GM19193 (cell line): ENCODE data around the gene SLC34A3.

ENCODE experiments used
- POLR2A ChIP-seq: IDR thresholded peaks from 4 replicates; pipeline ENCODE4 v1.6.1; 2011; ENCODE audit not compliant: insufficient read depth, insufficient read length; ENCODE audit errors: extremely low read depth

Gene SLC34A3

GRCh38 chr9:137278061-137278701, 47.5 kb downstream of the SLC34A3 start:
- TF ChIP-seq POLR2A, result no peak

DNA sequence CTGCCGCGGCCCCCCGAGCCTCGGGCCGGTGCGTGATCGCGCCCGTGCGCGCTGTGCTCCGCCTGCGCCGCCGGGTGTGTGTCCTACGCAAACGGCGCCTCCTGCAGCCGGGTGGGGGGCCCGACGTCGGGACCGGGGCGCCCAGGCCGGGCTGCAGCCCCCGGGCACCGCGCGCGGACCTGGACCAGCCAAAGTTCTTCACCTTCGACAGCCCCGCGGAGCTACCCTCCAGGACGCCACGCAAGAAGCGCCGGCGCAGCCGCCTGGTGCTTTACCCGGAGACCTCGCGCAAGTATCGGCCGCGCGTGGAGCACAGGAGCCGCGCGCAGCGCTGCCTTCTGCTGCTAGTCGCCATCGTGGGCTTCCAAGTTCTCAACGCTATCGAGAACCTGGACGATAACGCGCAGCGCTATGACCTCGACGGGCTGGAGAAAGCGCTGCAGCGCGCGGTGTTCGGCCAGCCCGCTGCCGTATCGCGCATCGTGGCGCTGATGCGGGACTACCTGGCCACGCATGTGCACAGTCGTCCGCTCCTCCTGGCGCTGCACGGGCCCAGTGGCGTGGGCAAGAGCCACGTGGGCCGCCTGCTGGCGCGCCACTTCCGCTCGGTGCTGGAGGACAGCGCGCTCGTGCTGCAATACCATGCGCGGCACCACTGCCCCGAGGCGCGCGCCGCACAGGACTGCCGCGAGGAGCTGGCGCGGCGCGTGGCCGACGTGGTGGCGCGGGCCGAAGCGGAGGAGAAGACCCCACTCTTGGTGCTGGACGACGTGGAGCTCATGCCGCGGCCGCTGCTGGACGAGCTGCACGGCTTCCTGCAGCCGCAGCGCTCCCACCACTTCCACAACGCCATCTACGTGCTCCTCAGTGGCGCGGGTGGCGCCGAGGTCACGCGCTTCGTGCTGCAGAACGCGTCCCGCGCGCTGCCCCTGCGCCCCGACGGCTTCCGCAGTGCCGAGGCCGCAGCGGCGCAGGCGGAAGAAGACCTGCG, 48.3 kb downstream of the SLC34A3 start:
- no peak for TF ChIP-seq POLR2A

DNA sequence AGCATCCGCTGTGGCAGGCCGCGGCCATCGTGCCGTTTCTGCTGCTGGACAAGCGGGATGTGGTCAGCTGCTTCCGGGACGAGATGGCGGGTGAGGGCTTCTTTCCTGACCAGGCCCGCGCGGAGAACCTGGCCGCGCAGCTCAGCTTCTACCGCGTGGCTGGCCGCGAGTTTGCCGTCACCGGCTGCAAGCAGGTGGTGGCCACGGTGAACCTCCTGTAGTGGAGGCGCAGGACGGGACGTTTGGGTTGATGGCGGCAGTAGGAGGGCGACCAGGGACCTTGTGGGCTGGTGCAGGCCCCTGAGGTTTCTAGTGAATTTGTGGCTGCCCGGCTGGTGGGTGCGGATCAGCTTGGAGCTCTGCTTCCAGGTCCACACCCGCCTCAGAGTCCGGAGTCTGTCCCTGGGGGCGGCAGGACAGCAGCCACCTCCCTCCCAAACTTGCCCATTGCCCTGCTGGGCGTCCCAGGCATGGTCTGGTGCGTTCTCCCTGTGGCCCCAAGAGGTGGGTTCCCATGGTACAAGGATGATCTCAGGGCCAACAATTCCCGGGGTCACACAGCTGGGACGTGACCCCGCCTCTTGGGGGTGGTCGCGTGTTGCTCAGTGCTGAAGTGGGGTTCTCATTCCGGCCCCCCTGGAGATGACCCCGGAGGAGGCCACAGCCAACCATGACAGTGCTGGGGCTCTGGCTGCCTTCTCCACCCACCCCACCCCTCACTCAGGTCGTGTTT, 49.2 kb downstream of the SLC34A3 start:
- no peak for TF ChIP-seq POLR2A

DNA sequence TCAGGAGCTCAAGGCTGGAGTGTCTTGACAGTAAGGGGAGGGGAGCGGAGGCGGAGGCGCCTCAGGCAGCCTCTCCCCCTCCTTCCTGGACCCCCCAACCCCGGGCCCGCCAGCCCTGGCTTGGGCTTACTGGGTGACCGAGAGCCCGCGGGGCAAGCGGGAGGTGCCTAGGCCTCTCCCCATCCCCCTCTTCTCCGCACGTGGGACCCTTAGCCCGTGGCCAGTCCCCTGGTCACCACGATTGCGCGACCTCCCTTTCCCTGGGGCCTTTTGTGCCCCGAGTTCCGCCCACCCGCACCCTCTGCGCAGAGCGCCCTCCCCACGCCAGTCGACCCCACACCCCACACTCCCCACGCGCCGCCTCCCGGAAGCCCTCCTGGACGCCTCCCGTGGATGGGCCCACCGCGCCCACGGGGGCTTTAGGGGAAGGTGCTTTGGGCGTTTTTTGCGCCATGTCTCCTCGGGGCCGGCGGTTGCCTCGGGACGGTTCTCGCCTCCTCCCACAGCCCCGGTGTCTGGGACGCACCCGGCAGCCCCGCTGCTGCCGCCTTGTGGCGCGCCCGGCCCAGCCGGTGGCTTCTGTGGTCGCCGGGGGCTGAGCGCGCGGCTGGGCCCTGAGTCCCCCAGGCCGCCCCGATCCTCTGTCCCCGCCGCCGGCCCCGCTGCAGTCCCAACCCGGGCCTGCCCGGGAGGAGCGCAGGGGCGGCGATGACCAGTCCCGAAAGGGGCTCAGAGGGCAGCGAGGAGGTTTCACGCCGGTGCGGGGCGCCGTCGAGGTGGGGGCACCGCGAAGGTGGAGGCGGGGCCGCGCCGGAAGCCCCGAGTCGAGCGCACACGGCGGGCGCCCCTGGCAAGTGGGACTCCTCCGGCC, 50.0 kb downstream of the SLC34A3 start:
- no peak for TF ChIP-seq POLR2A

DNA sequence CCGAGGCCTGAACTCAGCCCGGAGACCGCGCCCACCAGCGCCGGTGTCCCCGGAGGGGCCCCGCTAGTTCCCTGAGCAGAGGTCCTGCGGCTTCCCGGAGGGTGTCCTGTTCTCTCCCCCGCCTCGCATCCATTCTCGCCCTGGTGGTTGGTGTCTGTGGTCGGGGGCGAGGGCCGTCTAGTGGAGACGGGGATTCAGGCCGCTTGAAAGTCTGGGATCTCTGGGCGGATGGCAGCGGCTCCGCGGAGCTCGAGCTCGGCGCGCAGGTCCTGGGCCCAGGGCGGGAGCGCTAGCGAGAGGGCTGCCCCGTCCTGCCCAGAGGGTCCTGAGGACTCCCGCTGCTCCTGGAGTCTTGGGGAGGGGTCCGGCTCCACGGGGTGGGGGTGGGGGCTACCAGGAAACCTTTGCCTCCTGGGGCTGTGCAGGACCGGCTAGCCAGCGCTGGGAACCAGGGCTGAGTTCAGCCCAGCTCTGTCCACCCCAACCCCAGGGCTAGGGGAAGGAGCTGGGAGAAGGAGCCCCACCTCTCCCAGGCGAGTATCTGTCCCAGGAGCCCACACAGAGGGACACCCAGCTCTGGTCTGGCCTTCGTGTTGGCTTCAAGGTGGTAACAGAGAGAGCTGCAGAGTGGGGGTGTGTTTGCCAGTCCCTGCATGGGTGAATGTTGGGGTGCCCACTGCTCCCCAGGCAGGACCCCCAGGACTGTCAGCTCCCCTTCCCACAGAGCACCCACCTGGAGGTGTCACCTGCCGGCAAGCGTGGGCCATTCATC, 50.8 kb downstream of the SLC34A3 start:
- TF ChIP-seq POLR2A, result no peak
